HCT116 (cell line): ENCODE results near the gene PAK6. TPM values are rescaled to one million over a fixed set of nuclear protein-coding genes. Genes with fewer than 3 reads are reported as not detected.

Source experiments
- ATAC-seq: fragments of 200-7000 bp; cut with Tn5 transposase; 2 replicates; pipeline ENCODE4 v1.9.1; 2020; ENCODE audit warnings: mild to moderate bottlenecking, moderate library complexity
- BruUV-seq: library from RNA; stranded (reverse); fragments of 400-500 nt; replicated peaks from 2 replicates; lab custom pipeline; 2021; lab: Mats Ljungman, UMichigan
- CTCF ChIA-PET: fragments of 300-600 bp; sonication (Branson Sonifier 250); formaldehyde crosslinking; loops from one replicate; lab custom pipeline; 2021; ENCODE audit warnings: antibody characterized with exemption; lab: Charles Lee
- POLR2A ChIA-PET: fragments of 300-600, 350-600 bp; sonication (Branson Sonifier 250); formaldehyde crosslinking; loops from one replicate; lab custom pipeline; 2021; ENCODE audit warnings: antibody characterized with exemption; lab: Charles Lee
- RAD21 ChIA-PET, 2 experiments: fragments of 300-600 bp; sonication (Branson Sonifier 250); formaldehyde crosslinking; loops; one replicate each; lab custom pipeline; 2023; ENCODE audit warnings: low total read pairs in 2 of 2; ENCODE audit not compliant: uncharacterized antibody in 2 of 2, unreplicated experiment in 2 of 2, low non-redundant PET in 1 of 2; lab: Charles Lee
- DNase-seq: peaks from one replicate; pipeline ENCODE4 v3.0.0-alpha.2; 2010; ENCODE audit warnings: low read depth, low spot score
- H2AFZ ChIP-seq: fragments of 200-600 bp; shearing (Covaris generic), sonication (generic); 2 replicates; pipeline ENCODE4 v1.6.1; 2017; ENCODE audit warnings: low read depth, mixed run types, mixed read lengths, antibody characterized with exemption, low read length; ENCODE audit not compliant: poor library complexity, severe bottlenecking
- H3K27ac ChIP-seq: 2 replicates; pipeline ENCODE4 v1.5.1; 2012; ENCODE audit warnings: low read depth, low read length
- H3K27me3 ChIP-seq: fragments of 200-600 bp; sonication (generic); 2 replicates; pipeline ENCODE4 v1.6.1; 2016; ENCODE audit warnings: mixed run types, low read length, mixed read lengths; ENCODE audit not compliant: insufficient read depth
- H3K36me3 ChIP-seq, 2 experiments: fragments of 200-500 bp in 1 of 2; fragments of 200-600 bp in 1 of 2; sonication (Bioruptor generic) in 1 of 2; sonication (generic) in 1 of 2; 2 replicates each; pipeline versions ENCODE4 v1.5.1 to v1.6.1; 2014 to 2016; ENCODE audit warnings: low read length in 2 of 2, inconsistent platforms in 1 of 2, mixed read lengths in 1 of 2, mixed run types in 1 of 2; ENCODE audit not compliant: insufficient read depth in 2 of 2, control insufficient read depth in 1 of 2
- H3K4me1 ChIP-seq, 2 experiments: fragments of 200-600 bp in 1 of 2; sonication (generic) in 1 of 2; 2 replicates each; pipeline versions ENCODE4 v1.5.1 to v1.6.1; 2012 to 2017; ENCODE audit warnings: low read length in 2 of 2, inconsistent platforms in 1 of 2, mild to moderate bottlenecking in 1 of 2, mixed read lengths in 1 of 2, mixed run types in 1 of 2, moderate library complexity in 1 of 2; ENCODE audit not compliant: insufficient read depth in 2 of 2, control insufficient read depth in 1 of 2
- H3K4me2 ChIP-seq: fragments of 200-600 bp; sonication (generic); 2 replicates; pipeline ENCODE4 v1.6.1; 2017; ENCODE audit warnings: mixed run types, low read length, mixed read lengths
- H3K4me3 ChIP-seq, 2 experiments: fragments of 200-600 bp in 1 of 2; sonication (generic) in 1 of 2; replicated peaks in 1 of 2; 2 replicates each; pipeline ENCODE4 v1.5.1; 2011 to 2016; ENCODE audit warnings: low read length in 2 of 2, control low read depth in 1 of 2, low read depth in 1 of 2, mild to moderate bottlenecking in 1 of 2, mixed read lengths in 1 of 2, mixed run types in 1 of 2
- H3K79me2 ChIP-seq: fragments of 200-600 bp; sonication (generic); 2 replicates; pipeline ENCODE4 v1.6.1; 2017; ENCODE audit warnings: mild to moderate bottlenecking, mixed run types, low read length, moderate library complexity, mixed read lengths; ENCODE audit not compliant: insufficient read depth
- H3K9ac ChIP-seq: fragments of 200-600 bp; sonication (generic); 2 replicates; pipeline ENCODE4 v1.6.1; 2016; ENCODE audit warnings: low read length, mixed read lengths
- H3K9me2 ChIP-seq: fragments of 200-600 bp; sonication (generic), shearing (Covaris generic); 2 replicates; pipeline ENCODE4 v1.6.1; 2017; ENCODE audit warnings: mixed run types, mild to moderate bottlenecking, moderate library complexity; ENCODE audit not compliant: insufficient read depth
- H3K9me3 ChIP-seq, 2 experiments: fragments of 200-500 bp in 1 of 2; fragments of 200-600 bp in 1 of 2; sonication (Bioruptor generic) in 1 of 2; sonication (generic) in 1 of 2; 2 replicates each; pipeline ENCODE4 v1.6.1; 2014 to 2017; ENCODE audit warnings: low read length in 2 of 2, mixed read lengths in 2 of 2, inconsistent platforms in 1 of 2, low read depth in 1 of 2, mild to moderate bottlenecking in 1 of 2, mixed run types in 1 of 2, moderate library complexity in 1 of 2; ENCODE audit not compliant: control insufficient read depth in 1 of 2, insufficient read depth in 1 of 2
- H4K20me1 ChIP-seq: fragments of 200-600 bp; sonication (generic), shearing (Covaris generic); 2 replicates; pipeline ENCODE4 v1.6.1; 2017; ENCODE audit warnings: mixed run types, mild to moderate bottlenecking, moderate library complexity; ENCODE audit not compliant: insufficient read depth
- CBX3 ChIP-seq: IDR thresholded peaks from 2 replicates; pipeline ENCODE4 v1.6.1; 2012; ENCODE audit warnings: low read depth
- ELF1 ChIP-seq: IDR thresholded peaks from 2 replicates; pipeline ENCODE4 v1.6.1; 2012; ENCODE audit warnings: low read depth, borderline replicate concordance
- EZH2 ChIP-seq: fragments of 200-600 bp; sonication (generic); IDR thresholded peaks from 2 replicates; pipeline ENCODE4 v1.6.1; 2017; ENCODE audit warnings: antibody characterized with exemption, mixed run types
- POLR2A ChIP-seq: IDR thresholded peaks from 2 replicates; pipeline ENCODE4 v1.7.0; 2011; ENCODE audit warnings: borderline replicate concordance; ENCODE audit not compliant: insufficient read depth, insufficient read length; ENCODE audit errors: extremely low read depth
- POLR2AphosphoS5 ChIP-seq: IDR thresholded peaks from 2 replicates; pipeline ENCODE4 v1.6.1; 2011; ENCODE audit warnings: mild to moderate bottlenecking, low read depth, low read length, moderate library complexity
- SIN3A ChIP-seq: IDR thresholded peaks from 2 replicates; pipeline ENCODE4 v1.6.1; 2012; ENCODE audit warnings: low read depth
- SRF ChIP-seq: IDR thresholded peaks from 2 replicates; pipeline ENCODE4 v1.6.1; 2012; ENCODE audit warnings: low read depth
- TCF7L2 ChIP-seq: IDR thresholded peaks from 2 replicates; pipeline ENCODE4 v1.7.0; 2011; ENCODE audit warnings: borderline replicate concordance, inconsistent platforms; ENCODE audit not compliant: insufficient read depth, insufficient read length; ENCODE audit errors: extremely low read depth
- YY1 ChIP-seq: IDR thresholded peaks from 2 replicates; pipeline ENCODE4 v1.6.1; 2011; ENCODE audit warnings: low read length, low read depth, moderate library complexity, mild to moderate bottlenecking; ENCODE audit not compliant: insufficient replicate concordance; ENCODE audit errors: extremely low read depth
- ZNF274 ChIP-seq: fragments of 200-500 bp; sonication (Bioruptor generic); IDR thresholded peaks from 2 replicates; pipeline ENCODE4 v1.6.1; 2014; ENCODE audit warnings: mild to moderate bottlenecking, low read depth, low read length, inconsistent platforms
- intact Hi-C: fragments of 100-400 bp; cut with micrococcal nuclease; formaldehyde crosslinking; loops from 2 replicates; pipeline ENCODE4 v1.10.0; 2022
- total RNA-seq: library from RNA; stranded (reverse); gene quantifications from one replicate; pipeline ENCODE4 v1.2.1, GENCODE V29; 2021; ENCODE audit not compliant: unreplicated experiment
- TF ChIP-seq, protein P1 (sequence below): IDR thresholded peaks from 2 replicates; pipeline ENCODE4 v1.6.1; 2012
- TF ChIP-seq, protein P2 (sequence below): IDR thresholded peaks from 2 replicates; pipeline ENCODE4 v1.6.1; 2011; ENCODE audit warnings: mild to moderate bottlenecking, low read length, moderate library complexity; ENCODE audit not compliant: insufficient replicate concordance; ENCODE audit errors: extremely low read depth
- TF ChIP-seq, protein P3 (sequence below): IDR thresholded peaks from 2 replicates; pipeline ENCODE4 v1.6.1; 2012
- TF ChIP-seq, protein P4 (sequence below), 3 experiments: fragments of 200-600 bp in 1 of 3; sonication (generic) in 1 of 3; IDR thresholded peaks in 2 of 3; conservative IDR thresholded peaks in 1 of 3; 2 replicates each; pipeline ENCODE4 v1.5.1; 2012 to 2017; ENCODE audit warnings: low read depth in 2 of 3, low read length in 2 of 3, antibody characterized with exemption in 1 of 3, borderline replicate concordance in 1 of 3, control low read depth in 1 of 3, mild to moderate bottlenecking in 1 of 3, mixed read lengths in 1 of 3, mixed run types in 1 of 3, moderate library complexity in 1 of 3; ENCODE audit not compliant: insufficient read depth in 1 of 3

PAK6 gene
- total RNA-seq, 1 experiment from 2014 or later: 19.9 TPM

DNA sequence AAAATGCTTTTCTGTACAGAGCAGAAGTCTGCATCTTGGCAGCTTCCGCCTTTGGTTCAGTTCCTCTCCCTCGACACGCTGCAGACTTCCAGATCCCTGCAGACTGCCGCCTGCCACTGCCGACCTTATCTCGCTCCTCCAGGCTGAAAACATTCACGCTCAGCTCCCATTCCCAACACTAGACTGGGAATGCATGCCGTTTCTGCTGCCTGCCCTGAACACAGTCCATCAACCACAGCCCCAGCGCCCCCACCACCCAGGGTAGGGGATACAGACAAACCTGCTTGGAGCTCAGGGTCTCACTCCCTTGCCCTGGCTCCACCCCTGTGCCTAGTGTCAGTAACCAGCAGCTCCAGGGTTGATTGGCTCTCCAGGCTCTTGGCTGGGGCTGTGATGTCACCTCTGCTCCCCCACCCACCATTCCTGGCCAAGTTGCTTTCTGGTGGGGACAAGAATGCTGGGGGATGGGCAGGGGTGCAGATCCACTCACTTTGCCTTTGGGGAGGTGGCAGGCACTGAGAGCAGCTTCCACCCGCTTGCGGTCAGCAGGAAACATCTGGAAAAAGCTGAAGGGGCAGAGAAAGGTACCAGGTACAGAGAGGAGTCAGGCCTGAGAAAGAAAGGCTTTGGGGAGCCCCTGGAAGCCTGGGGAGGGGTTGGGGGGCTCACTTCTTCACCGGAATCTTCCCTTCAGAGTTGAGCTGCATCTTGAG is 62.8 kb downstream of the PAK6 start:
- intact Hi-C loops: no loop called here
- H3K4me2 ChIP-seq: no peak overlapping the region
- no TSS peak for BruUV-seq
- no peaks in the 10 kb centered on the region for H3K9me3 ChIP-seq
- ChIA-PET CTCF (interaction anchor here (1.3 to 1.5 kb wide), 2 partner anchors 13 to 27 kb away, joined by 3 to 6 read pairs; no protein-coding TSS in a partner anchor), RAD21 (no interaction called here), POLR2A (no interaction called here)
- H3K4me3 ChIP-seq: no peak overlapping the region
- ATAC-seq: no peak
- DNase-seq: no peak
- H3K27me3 ChIP-seq: no peaks in the 10 kb centered on the region
- H2AFZ ChIP-seq: no peak overlapping the region
- H3K9ac ChIP-seq: no peak overlapping the region
- no peak for TF ChIP-seq POLR2AphosphoS5
- no peak for TF ChIP-seq ZNF274
- TF ChIP-seq EZH2: no peak
- no peak for TF ChIP-seq SIN3A
- TF ChIP-seq YY1: no peak
- TF ChIP-seq, protein P1, sequence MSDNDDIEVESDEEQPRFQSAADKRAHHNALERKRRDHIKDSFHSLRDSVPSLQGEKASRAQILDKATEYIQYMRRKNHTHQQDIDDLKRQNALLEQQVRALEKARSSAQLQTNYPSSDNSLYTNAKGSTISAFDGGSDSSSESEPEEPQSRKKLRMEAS: no peak
- TF ChIP-seq, protein P2, sequence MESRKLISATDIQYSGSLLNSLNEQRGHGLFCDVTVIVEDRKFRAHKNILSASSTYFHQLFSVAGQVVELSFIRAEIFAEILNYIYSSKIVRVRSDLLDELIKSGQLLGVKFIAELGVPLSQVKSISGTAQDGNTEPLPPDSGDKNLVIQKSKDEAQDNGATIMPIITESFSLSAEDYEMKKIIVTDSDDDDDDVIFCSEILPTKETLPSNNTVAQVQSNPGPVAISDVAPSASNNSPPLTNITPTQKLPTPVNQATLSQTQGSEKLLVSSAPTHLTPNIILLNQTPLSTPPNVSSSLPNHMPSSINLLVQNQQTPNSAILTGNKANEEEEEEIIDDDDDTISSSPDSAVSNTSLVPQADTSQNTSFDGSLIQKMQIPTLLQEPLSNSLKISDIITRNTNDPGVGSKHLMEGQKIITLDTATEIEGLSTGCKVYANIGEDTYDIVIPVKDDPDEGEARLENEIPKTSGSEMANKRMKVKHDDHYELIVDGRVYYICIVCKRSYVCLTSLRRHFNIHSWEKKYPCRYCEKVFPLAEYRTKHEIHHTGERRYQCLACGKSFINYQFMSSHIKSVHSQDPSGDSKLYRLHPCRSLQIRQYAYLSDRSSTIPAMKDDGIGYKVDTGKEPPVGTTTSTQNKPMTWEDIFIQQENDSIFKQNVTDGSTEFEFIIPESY: no peak
- no peak for TF ChIP-seq CBX3
- TF ChIP-seq, protein P3, sequence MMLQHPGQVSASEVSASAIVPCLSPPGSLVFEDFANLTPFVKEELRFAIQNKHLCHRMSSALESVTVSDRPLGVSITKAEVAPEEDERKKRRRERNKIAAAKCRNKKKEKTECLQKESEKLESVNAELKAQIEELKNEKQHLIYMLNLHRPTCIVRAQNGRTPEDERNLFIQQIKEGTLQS: no peak
- TF ChIP-seq, protein P4, sequence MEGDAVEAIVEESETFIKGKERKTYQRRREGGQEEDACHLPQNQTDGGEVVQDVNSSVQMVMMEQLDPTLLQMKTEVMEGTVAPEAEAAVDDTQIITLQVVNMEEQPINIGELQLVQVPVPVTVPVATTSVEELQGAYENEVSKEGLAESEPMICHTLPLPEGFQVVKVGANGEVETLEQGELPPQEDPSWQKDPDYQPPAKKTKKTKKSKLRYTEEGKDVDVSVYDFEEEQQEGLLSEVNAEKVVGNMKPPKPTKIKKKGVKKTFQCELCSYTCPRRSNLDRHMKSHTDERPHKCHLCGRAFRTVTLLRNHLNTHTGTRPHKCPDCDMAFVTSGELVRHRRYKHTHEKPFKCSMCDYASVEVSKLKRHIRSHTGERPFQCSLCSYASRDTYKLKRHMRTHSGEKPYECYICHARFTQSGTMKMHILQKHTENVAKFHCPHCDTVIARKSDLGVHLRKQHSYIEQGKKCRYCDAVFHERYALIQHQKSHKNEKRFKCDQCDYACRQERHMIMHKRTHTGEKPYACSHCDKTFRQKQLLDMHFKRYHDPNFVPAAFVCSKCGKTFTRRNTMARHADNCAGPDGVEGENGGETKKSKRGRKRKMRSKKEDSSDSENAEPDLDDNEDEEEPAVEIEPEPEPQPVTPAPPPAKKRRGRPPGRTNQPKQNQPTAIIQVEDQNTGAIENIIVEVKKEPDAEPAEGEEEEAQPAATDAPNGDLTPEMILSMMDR (IDR thresholded peaks at IDR 0.05 in 2 of 3, conservative IDR thresholded peaks at IDR 0.05 in 1 of 3; ENCODE audit: borderline replicate concordance in 1 of 3, insufficient read depth in 1 of 3, low read depth in 2 of 3, low read length in 2 of 3): no peak
- TF ChIP-seq SRF: no peak
- no peak for TF ChIP-seq TCF7L2
- no peak for TF ChIP-seq ELF1
- TF ChIP-seq POLR2A: no peak
- H3K4me1 ChIP-seq: peaks cover under 1 to 3% of the 10 kb centered on the region in 2 experiments; a peak in 2 of 4 replicates
- H4K20me1 ChIP-seq: no peaks in the 10 kb centered on the region
- H3K9me2 ChIP-seq: no peaks in the 10 kb centered on the region
- no peak overlapping the region for H3K27ac ChIP-seq
- no peaks in the 10 kb centered on the region for H3K36me3 ChIP-seq
- H3K79me2 ChIP-seq: no peaks in the 10 kb centered on the region
